ENCODE measurements around the gene ALDH2.

Gene ALDH2

DNA sequence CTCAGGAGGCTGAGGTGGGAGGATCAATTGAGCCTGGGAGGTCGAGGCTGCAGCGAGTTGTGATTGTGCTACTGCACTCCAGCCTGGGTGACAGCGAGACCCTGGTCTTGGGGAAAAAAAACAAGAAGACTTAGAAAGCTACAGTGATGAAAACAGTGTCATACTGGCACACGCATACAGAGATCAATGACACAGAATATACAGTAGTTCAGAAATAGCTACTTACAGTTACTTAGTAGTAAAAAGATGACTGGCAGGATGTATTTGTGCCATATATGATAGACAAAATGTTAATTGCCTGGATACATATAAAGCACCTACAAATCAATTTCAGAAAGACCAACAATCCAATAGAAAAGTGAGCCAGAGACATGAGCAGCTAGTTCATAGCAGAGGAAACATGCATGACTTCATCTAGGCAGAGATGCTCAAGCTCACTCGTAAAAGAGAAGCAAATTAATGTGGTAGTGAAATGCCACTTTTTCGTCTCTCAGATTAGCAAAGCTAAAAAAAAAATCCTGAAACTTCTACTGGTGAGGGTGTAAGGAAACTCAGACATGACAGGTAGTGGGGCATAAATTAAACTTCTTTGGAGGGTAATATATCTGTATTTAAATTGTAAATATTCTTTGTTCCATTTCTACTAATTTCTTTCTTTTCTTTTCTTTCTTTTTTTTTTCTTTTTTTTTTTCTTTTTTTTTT lies 2.5 kb upstream of the ALDH2 start:
- in situ Hi-C loops (cut with HindIII; ENCODE audit: low pct_unique_long_range_greater_than_20kb, low sequenced_read_pairs), result no loop called here
- DNase-seq (ENCODE audit: low read depth in 1 of 2, low spot score in 1 of 2), result no peak
- TF ChIP-seq JUND (IDR thresholded peaks at IDR 0.05; ENCODE audit: low read depth), result no peak

DNA sequence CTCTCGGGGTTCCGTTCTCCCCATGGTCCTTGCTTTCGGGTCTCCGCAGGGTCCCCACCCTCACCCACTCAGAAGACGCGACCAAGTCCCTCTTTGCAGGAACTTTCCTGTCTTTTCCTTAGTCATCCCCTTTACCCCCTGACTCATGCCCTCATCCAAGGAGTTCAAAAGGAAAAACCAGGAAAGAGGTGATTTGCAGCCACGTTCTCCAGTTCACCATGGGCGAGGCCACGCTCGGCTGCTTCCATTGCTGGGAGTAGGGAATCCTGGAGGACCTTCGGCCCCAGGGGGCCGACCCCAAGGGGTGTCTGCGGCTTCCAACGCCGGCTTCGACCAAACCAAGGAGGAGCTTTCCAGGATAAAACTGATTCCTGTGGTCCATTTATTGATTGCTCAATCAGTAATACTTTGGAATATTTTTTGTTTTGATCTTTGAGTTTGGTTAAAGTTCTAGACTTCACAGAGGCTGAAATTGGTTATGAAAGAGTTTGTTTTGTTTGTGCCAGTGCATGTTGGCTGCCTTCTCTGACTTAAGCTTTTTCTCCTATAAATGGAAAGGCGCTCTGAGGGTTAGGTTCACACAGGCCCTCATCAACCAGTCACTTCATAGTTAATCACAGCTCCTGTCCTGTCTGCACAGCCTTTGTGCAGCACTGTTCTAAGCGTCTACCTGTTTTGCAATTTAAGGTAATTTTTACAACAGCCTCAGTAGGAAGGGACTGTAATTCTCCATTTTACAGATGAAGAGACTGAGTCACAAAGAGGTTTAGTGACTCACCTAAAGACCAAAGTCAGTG lies 827 bp downstream of the ALDH2 start:
- no peak for TF ChIP-seq JUND (IDR thresholded peaks at IDR 0.05; ENCODE audit: low read depth)
- no peak for DNase-seq (ENCODE audit: low read depth in 1 of 2, low spot score in 1 of 2)
- in situ Hi-C loops (cut with HindIII; ENCODE audit: low pct_unique_long_range_greater_than_20kb, low sequenced_read_pairs), result no loop called here

DNA sequence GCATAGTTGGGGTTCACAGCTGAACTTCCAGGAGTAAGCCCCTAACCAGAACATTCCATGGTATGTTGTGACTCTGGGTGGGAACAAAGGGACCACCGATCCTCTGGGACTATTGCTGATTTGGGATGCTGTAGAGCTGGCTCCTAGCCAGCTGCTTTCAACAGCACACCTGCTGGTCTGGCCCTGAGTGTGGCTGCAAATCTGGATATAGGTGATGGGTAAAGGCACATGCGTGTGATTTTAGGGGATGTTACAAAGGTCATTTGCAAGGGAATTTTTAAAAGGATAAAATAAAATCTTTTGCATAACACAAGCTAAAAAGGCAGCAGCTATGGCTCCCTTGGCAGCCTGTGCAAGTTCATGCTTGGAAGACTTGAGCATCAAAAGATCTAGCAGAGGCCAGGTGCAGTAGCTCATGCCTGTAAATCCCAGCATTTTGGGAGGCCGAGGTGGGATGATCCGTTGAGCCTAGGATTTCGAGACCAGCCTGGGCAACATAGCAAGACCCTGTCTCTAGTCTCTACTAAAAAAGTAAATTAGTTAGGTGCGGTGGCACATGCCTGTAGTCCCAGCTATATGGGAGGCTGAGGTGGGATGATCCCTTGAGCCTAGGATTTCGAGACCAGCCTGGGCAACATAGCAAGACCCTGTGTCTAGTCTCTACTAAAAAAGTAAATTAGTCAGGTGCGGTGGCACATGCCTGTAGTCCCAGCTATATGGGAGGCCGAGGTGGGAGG lies 1.6 kb downstream of the ALDH2 start:
- in situ Hi-C loops (cut with HindIII; ENCODE audit: low pct_unique_long_range_greater_than_20kb, low sequenced_read_pairs), result no loop called here
- TF ChIP-seq JUND (IDR thresholded peaks at IDR 0.05; ENCODE audit: low read depth), result no peak

DNA sequence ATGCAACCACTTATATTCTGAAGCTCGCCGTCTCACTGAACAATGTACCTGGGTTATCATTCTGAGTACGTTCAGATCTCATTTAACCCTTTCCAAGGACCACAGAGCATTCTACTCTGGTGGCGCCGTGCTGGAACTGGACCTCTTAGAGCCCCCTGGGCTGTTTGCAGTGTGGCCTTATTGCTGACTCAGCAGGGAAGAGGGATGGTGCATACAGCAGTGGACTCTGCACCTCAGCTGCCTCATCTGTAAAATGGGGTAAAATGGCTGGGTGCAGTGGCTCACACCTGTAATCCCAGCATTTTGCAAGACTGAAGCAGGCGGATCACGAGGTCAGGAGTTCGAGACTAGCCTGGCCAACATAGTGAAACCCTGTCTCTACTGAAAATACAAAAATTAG lies 2.9 kb downstream of the ALDH2 start:
- DNase-seq (ENCODE audit: low read depth in 1 of 2, low spot score in 1 of 2), result no peak
- in situ Hi-C loops (cut with HindIII; ENCODE audit: low pct_unique_long_range_greater_than_20kb, low sequenced_read_pairs), result no loop called here
- no peak for TF ChIP-seq JUND (IDR thresholded peaks at IDR 0.05; ENCODE audit: low read depth)

More for the DNA sequence above, 1.6 kb downstream of the ALDH2 start:
- no peak for DNase-seq (ENCODE audit: low read depth in 1 of 2, low spot score in 1 of 2)

DNA sequence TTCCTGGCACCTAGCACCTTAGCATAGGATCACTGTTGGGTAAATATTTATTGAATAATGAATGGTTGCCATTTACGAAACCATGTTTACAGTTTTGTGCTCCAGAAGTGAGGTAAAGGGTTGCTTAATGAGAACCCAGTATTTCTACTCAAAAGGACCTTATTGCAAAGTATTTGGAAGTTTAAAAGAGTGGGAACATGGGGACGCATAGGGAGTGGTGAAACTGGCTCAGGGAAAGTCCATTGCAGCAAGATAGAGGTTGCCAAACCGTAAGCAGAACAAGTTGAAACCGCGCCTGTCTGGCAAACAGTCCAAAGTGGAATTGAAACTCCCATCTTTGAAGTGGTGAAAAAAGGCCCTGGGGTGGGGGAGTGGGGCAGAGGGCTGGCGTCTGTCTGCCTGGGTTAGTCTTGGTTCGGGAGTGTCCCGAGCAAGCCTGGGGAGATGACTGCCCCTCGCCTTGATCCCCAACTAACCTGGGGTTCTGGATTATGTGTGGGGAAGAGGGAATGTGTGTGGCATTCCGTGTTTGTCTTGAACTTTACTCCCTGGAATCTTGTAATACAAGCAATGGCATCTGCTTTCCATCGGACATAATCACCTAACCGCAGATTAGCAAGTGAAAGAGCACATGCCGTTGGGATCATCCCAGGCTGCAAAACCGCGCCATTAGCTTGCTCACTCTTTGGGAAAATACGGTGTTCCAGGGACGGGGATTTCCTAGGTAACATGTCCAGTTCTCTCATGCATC lies 7.2 kb downstream of the ALDH2 start:
- in situ Hi-C loops (cut with HindIII; ENCODE audit: low pct_unique_long_range_greater_than_20kb, low sequenced_read_pairs), result no loop called here
- TF ChIP-seq JUND (IDR thresholded peaks at IDR 0.05; ENCODE audit: low read depth), result no peak
- peak in 1 of 2 experiments; percentile 70 for DNase-seq (ENCODE audit: low read depth in 1 of 2, low spot score in 1 of 2)

DNA sequence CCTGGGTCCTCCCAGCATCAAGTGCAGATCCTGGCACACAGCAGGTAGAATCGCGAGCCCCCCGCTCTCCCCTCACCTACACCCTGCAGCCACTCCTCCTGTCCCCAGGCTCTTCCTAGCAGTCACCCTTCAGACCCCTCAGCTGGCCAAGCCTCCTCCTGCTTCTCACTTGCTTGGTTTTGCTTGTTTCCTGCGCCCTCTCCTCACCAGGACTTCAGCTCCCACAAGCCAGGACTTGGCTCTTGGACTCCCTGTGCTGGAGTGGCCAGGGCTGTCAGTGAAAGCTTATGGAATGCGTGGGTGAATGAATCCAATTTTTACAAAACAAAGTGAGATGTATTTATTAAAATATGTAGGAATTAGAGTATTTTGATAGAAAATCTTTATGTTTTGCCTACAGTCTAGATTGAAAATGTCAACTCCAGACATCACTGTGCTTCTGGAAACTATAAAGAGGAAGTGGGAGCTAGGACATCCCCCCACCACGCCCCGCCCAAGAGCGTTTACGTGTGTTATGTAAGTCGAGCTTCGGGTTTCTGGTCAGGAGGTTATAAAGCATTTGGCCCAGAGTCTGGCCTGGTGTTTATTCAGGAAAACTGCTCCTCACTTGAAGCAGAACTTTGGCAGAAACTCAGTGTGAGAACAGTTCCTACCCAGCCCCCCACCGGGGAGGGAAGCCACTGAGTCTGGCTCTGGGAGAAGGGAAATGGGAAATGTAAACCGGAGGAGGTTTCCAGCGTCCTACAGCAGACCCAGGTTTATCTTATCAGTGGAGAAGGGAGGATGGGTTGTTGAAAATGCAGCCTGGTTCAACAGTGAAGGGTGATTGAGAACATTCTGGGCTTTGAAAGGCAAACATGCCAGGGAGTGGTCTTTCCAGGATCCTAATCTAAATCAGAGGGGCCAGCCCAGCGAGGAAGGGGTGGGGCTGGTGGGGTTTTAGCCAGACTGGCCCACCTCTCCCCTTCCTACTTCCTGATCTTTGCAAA lies 8.8 kb downstream of the ALDH2 start:
- no peak for TF ChIP-seq JUND (IDR thresholded peaks at IDR 0.05; ENCODE audit: low read depth)
- in situ Hi-C loops (cut with HindIII; ENCODE audit: low pct_unique_long_range_greater_than_20kb, low sequenced_read_pairs), result no loop called here
- DNase-seq (ENCODE audit: low read depth in 1 of 2, low spot score in 1 of 2), result peak in 1 of 2 experiments; percentile 68

DNA sequence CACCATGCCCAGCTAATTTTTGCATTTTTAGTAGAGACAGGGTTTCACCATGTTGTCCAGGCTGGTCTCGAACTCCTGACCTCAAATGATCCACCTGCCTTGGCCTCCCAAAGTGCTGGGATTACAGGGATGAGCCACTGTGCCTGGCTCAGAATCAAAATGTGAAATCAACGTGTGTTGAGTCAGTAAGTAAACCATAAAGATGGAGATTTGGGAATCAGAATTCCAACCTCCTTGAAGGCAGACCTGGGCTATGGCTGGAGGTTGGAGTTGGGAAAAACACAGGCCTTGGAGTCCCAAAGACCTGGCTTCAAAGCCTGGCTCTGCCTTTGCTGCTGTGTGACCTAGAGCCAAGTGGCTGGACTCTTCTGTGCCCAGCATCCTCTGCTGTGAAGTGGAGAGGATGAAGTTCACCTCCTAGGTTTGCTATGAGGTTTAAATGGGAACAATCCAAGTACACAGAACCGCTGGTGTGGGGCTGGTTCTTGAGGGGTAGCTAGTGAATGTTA lies 10.2 kb downstream of the ALDH2 start:
- no peak for TF ChIP-seq JUND (IDR thresholded peaks at IDR 0.05; ENCODE audit: low read depth)
- no peak for DNase-seq (ENCODE audit: low read depth in 1 of 2, low spot score in 1 of 2)
- in situ Hi-C loops (cut with HindIII; ENCODE audit: low pct_unique_long_range_greater_than_20kb, low sequenced_read_pairs), result no loop called here

DNA sequence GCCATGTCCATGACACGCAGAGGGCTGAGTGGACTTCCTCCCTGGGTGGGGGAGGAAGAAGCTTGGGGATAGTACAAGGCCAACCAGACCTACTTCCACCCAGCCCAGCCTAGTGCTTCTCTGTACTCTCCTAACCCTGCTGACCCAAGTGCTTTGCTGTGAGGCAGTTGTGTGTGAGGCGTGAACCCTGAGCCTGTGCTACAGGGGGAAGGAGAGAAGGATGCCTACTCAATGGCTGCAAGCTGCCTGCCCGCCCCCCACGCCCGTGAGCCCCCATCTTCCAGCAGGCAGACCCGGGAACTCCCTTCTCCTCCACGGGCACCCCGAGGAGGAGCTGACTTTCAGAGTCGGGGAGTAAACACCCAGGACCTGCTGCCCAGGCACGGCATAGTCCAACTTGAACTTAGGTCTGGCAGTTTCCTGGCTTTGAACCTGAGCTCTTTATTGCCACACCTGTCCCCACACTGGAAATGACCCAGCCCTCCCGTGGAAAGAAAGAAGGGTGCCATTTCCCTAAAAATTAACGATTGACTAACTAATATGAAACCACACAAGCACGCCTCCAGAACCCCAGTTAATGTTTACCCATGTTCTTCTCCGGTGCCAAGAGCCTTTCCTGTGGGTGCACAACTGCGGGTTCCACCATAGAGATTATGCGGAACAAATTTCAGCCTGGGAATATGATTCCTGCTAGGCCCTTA lies 10.8 kb downstream of the ALDH2 start:
- in situ Hi-C loops (cut with HindIII; ENCODE audit: low pct_unique_long_range_greater_than_20kb, low sequenced_read_pairs), result no loop called here
- DNase-seq (ENCODE audit: low read depth in 1 of 2, low spot score in 1 of 2), result no peak
- TF ChIP-seq JUND (IDR thresholded peaks at IDR 0.05; ENCODE audit: low read depth), result no peak

DNA sequence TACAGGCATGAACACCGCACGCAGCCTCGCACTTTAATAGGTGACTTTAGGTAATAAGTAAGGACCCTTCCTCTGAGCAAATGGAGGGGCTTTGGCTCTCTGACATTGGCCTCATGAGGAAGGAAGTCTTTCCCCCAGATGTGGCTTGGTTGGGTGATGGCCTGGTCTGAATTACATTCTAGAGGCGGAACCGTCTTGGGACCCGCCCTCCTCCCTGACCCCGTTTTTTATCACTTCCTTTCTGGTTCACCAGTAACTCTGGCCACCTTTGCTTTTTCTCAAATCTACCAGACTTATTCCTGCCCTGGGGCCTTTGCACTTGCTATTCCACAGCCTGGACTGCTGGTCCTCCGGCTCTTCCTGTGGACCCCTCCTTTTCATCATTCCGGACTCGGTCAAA lies 13.4 kb downstream of the ALDH2 start:
- TF ChIP-seq JUND (IDR thresholded peaks at IDR 0.05; ENCODE audit: low read depth), result no peak
- DNase-seq (ENCODE audit: low read depth in 1 of 2, low spot score in 1 of 2), result no peak
- in situ Hi-C loops (cut with HindIII; ENCODE audit: low pct_unique_long_range_greater_than_20kb, low sequenced_read_pairs), result no loop called here

DNA sequence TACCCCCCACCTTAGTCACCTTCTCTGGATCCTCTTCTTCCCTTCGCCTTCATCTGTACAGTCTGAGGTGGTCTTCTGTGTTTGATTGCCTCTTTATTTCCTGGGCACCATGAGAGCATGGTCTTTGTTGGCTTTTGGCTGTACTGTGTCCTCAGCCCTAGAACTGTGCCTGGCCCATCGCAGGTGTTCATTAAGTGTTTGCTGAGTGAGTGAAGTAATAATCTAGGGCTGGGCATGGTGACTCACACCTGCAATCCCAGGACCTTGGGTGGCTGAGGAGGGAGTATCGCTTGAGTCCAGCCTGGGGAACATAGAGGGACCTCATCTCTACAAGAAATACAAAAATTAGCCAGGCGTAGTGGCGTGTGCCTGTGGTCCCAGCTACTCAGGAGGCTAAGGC lies 13.9 kb downstream of the ALDH2 start:
- no peak for DNase-seq (ENCODE audit: low read depth in 1 of 2, low spot score in 1 of 2)
- TF ChIP-seq JUND (IDR thresholded peaks at IDR 0.05; ENCODE audit: low read depth), result no peak
- in situ Hi-C loops (cut with HindIII; ENCODE audit: low pct_unique_long_range_greater_than_20kb, low sequenced_read_pairs), result no loop called here
